ENCODE results near the gene FLNB. TPM values are rescaled to one million over a fixed set of nuclear protein-coding genes. Genes with fewer than 3 reads are reported as not detected.

The FLNB gene
- total RNA-seq, 1 donor from 2014 or later, result 521 TPM

- FAIRE-seq, result no peak
- Histone ChIP-seq H3K27ac (ENCODE audit: low read depth, low read length) (no peak overlapping the region), H2AFZ (ENCODE audit: low read depth, low read length) (no peak overlapping the region), H3K27me3 (ENCODE audit: insufficient read depth, low read length) (no peaks in the 10 kb centered on the region), H3K4me3 (ENCODE audit: insufficient read depth, low read depth, low read length) (no peak overlapping the region), H3K9ac (ENCODE audit: low read length) (no peak overlapping the region), H3K36me3 (ENCODE audit: insufficient read depth, low read length) (peaks cover 55% of the 10 kb centered on the region), H3K9me3 (ENCODE audit: insufficient read depth, low read depth, low read length) (no peaks in the 10 kb centered on the region), H4K20me1 (ENCODE audit: insufficient read depth, low read length) (peaks cover 56% of the 10 kb centered on the region), H3K79me2 (ENCODE audit: insufficient read depth, low read length) (peaks cover 17% of the 10 kb centered on the region), H3K4me1 (ENCODE audit: insufficient read depth, low read length) (peaks cover 11% of the 10 kb centered on the region), H3K4me2 (ENCODE audit: low read length) (no peak overlapping the region)
- DNase-seq (ENCODE audit: low read depth), result no peak
- H3K27me3 Mint-ChIP-seq (ENCODE audit: low read depth, unreplicated experiment), result no peaks in the 10 kb centered on the region
- H3K4me3 Mint-ChIP-seq (ENCODE audit: unreplicated experiment), result no peak overlapping the region
- H3K27ac Mint-ChIP-seq (ENCODE audit: unreplicated experiment), result no peak overlapping the region
- H3K4me1 Mint-ChIP-seq (ENCODE audit: low read depth, unreplicated experiment), result peaks cover 16% of the 10 kb centered on the region
- H3K9me3 Mint-ChIP-seq (ENCODE audit: unreplicated experiment), result no peaks in the 10 kb centered on the region
- H3K36me3 Mint-ChIP-seq (ENCODE audit: low read depth, unreplicated experiment), result peaks cover 42% of the 10 kb centered on the region
- no peak for TF ChIP-seq EZH2 (IDR thresholded peaks at IDR 0.05; ENCODE audit: insufficient read depth, low read length)
- TF ChIP-seq, protein P1, sequence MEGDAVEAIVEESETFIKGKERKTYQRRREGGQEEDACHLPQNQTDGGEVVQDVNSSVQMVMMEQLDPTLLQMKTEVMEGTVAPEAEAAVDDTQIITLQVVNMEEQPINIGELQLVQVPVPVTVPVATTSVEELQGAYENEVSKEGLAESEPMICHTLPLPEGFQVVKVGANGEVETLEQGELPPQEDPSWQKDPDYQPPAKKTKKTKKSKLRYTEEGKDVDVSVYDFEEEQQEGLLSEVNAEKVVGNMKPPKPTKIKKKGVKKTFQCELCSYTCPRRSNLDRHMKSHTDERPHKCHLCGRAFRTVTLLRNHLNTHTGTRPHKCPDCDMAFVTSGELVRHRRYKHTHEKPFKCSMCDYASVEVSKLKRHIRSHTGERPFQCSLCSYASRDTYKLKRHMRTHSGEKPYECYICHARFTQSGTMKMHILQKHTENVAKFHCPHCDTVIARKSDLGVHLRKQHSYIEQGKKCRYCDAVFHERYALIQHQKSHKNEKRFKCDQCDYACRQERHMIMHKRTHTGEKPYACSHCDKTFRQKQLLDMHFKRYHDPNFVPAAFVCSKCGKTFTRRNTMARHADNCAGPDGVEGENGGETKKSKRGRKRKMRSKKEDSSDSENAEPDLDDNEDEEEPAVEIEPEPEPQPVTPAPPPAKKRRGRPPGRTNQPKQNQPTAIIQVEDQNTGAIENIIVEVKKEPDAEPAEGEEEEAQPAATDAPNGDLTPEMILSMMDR (IDR thresholded peaks at IDR 0.05; ENCODE audit: insufficient read depth, low read depth, low read length), result no peak
Observed at GRCh38 chr3:58120075-58120812, 112.0 kb downstream of the FLNB start.

- no peak overlapping the region for H3K9ac ChIP-seq (ENCODE audit: low read length)
- H3K27ac ChIP-seq (ENCODE audit: low read depth, low read length), result no peak overlapping the region
- Mint-ChIP-seq H3K36me3 (ENCODE audit: low read depth, unreplicated experiment) (peaks cover 42% of the 10 kb centered on the region), H3K27ac (ENCODE audit: unreplicated experiment) (peak overlapping the region; percentile 66), H3K9me3 (ENCODE audit: unreplicated experiment) (no peaks in the 10 kb centered on the region), H3K27me3 (ENCODE audit: low read depth, unreplicated experiment) (no peaks in the 10 kb centered on the region), H3K4me3 (ENCODE audit: unreplicated experiment) (no peak overlapping the region), H3K4me1 (ENCODE audit: low read depth, unreplicated experiment) (peaks cover 15% of the 10 kb centered on the region)
- no peak for FAIRE-seq
- H3K27me3 ChIP-seq (ENCODE audit: insufficient read depth, low read length), result no peaks in the 10 kb centered on the region
- peaks cover 65% of the 10 kb centered on the region for H3K36me3 ChIP-seq (ENCODE audit: insufficient read depth, low read length)
- DNase-seq (ENCODE audit: low read depth), result no peak
- peaks cover 11% of the 10 kb centered on the region for H3K79me2 ChIP-seq (ENCODE audit: insufficient read depth, low read length)
- no peak overlapping the region for H3K4me2 ChIP-seq (ENCODE audit: low read length)
- no peak overlapping the region for H3K4me3 ChIP-seq (ENCODE audit: insufficient read depth, low read depth, low read length)
- no peak overlapping the region for H2AFZ ChIP-seq (ENCODE audit: low read depth, low read length)
- TF ChIP-seq EZH2 (IDR thresholded peaks at IDR 0.05; ENCODE audit: insufficient read depth, low read length), result no peak
- TF ChIP-seq, protein P1 (IDR thresholded peaks at IDR 0.05; ENCODE audit: insufficient read depth, low read depth, low read length), result no peak
- peaks cover 58% of the 10 kb centered on the region for H4K20me1 ChIP-seq (ENCODE audit: insufficient read depth, low read length)
- H3K9me3 ChIP-seq (ENCODE audit: insufficient read depth, low read depth, low read length), result no peaks in the 10 kb centered on the region
- peaks cover 11% of the 10 kb centered on the region for H3K4me1 ChIP-seq (ENCODE audit: insufficient read depth, low read length)
Observed at GRCh38 chr3:58121183-58121582, 113.0 kb downstream of the FLNB start.
